Heart right ventricle (tissue), 16 donors: ENCODE data around the gene COL4A2. TPM values are rescaled to one million over a fixed set of nuclear protein-coding genes. Genes with fewer than 3 reads are reported as not detected.

Experiments
- ATAC-seq, 8 donors: fragments of 200-7000 bp; cut with Tn5 transposase; one replicate each; pipeline ENCODE4 v1.9.1; 2020; ENCODE audit warnings: mild to moderate bottlenecking in 8 of 8, moderate library complexity in 8 of 8, moderate number of reproducible peaks in 1 of 8
- DNase-seq, 2 donors: peaks; one replicate each; pipeline ENCODE4 v3.0.0-alpha.2; 2020
- H3K27ac ChIP-seq, 10 donors: fragments of 200-600 bp; sonication (generic) in 2 of 10; one replicate each; pipeline versions ENCODE4 v1.5.0 to v1.8.0; 2020 to 2022; ENCODE audit warnings: mild to moderate bottlenecking in 3 of 10
- H3K27me3 ChIP-seq, 7 donors: fragments of 200-600 bp; one replicate each; pipeline ENCODE4 v1.8.0; 2021 to 2022; ENCODE audit warnings: mild to moderate bottlenecking in 2 of 7
- H3K36me3 ChIP-seq, 9 donors: fragments of 200-600 bp; sonication (generic) in 1 of 9; one replicate each; pipeline versions ENCODE4 v1.5.0 to v1.8.0; 2020 to 2022; ENCODE audit warnings: mild to moderate bottlenecking in 2 of 9
- H3K4me1 ChIP-seq, 9 donors: fragments of 200-600 bp; sonication (generic) in 1 of 9; one replicate each; pipeline versions ENCODE4 v1.5.0 to v1.8.0; 2020 to 2022; ENCODE audit warnings: mild to moderate bottlenecking in 4 of 9
- H3K4me3 ChIP-seq, 10 donors: fragments of 200-600 bp; sonication (generic) in 2 of 10; one replicate each; pipeline versions ENCODE4 v1.5.0 to v1.8.0; 2020 to 2022; ENCODE audit warnings: mild to moderate bottlenecking in 7 of 10, moderate library complexity in 2 of 10
- H3K9me3 ChIP-seq, 11 donors: fragments of 200-600 bp in 10 of 11; sonication (generic) in 2 of 11; one replicate each; pipeline versions ENCODE4 v1.5.0 to v1.8.0; 2013 to 2022; ENCODE audit warnings: mild to moderate bottlenecking in 2 of 11, control low read depth in 1 of 11, moderate library complexity in 1 of 11
- WGBS, 2 donors: extraction: QIAGEN DNeasy Blood & Tissue Kit; methylation state at CpG; one replicate each; pipeline ENCODE4 v1.1.7; 2013; ENCODE audit warnings: inconsistent platforms in 1 of 2; 5-methylcytosine and 5-hydroxymethylcytosine counted together
- intact Hi-C, 10 donors: fragments of 100-400 bp; cut with DNase I; formaldehyde crosslinking; loops; one replicate each; pipeline versions ENCODE4 v1.11.1 to v1.14.2; 2022
- polyA plus RNA-seq, 2 donors: library from polyadenylated mRNA; stranded (reverse); fragments of 200-250 nt; gene quantifications; one replicate each; pipeline ENCODE4 v1.2.3, GENCODE V29; 2013
- total RNA-seq, 10 donors: library from RNA; stranded (reverse); fragmentation: NEBNext Ultra II Directional in 3 of 10; extraction: Animal tissue kit (Norgen Biotek cat#: 25700) in 3 of 10; gene quantifications; one replicate each; pipeline versions ENCODE4 v1.2.1 to v1.2.4, GENCODE V29; 2021 to 2023
- TF ChIP-seq, protein P1 (sequence below), 9 donors: fragments of 200-600 bp; sonication (generic) in 2 of 9; IDR thresholded peaks; one replicate each; pipeline versions ENCODE4 v1.5.0 to v1.8.0; 2021 to 2022; ENCODE audit warnings: antibody characterized with exemption in 9 of 9, mild to moderate bottlenecking in 5 of 9, moderate library complexity in 1 of 9
- donor health status: Arrhythmogenic right ventricular cardiomyopathy.
- donor health status: ischemic (EF 13 %, LVEDD 7.1; RV severe dilation, severe dysfunction).
- donor health status: healthy with polysubstance abuse.
- donor health status: DM: no; HTN: yes; CAD: no.
- donor health status: DM: no; HTN: no; CAD: no.
- donor health status: ischemic (EF 25% LVEDD 6.9; RV normal size, moderate dysfunction).
- donor health status: ischemic (EF 25% LVEDD 5.7; RV mildly dilated, moderate dysfunction).
- donor health status: healthy.
- donor health status: DM: yes; HTN: yes; CAD: no.
- donor health status: Ischemic cardiomyopathy.
- donor health status: ischemic (EF 35%, LVEDD 5.7; RV mildly dilated, moderate dysfunction).
- donor health status: nonischemic (EF 11% LVEDD 7.7; RV severe dilation, severe dysfunction).
- donor health status: DM: yes; HTN: yes; CAD: no.
- donor health status: PGD.
- donor health status: ischemic (EF 29% LVEDD 5.4; RV normal size, mild dysfunction).
- donor health status: nonischemic (EF 23%, LVEDD 6.1; RV moderate dilation, normal function).

COL4A2 gene
- total and polyA plus RNA-seq, 12 donors, result 81.7 to 301 (median 128) TPM

DNA sequence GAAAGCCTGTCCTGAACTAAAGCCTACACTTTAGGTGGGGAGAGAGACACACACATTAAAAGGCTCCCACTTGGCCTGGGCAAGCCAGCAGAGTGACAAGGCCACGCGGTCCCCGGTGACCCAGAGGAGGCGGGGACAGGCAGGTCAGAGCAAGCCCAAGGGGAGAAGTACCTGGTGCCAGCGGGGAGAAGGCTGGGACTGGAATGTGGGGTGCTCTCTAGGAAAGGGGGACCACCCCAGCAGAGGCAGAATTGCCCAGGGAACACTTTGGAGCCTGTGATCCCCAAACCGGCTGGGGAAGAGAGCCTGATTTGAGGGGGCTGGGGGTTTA lies 172.1 kb downstream of the COL4A2 start:
- TF ChIP-seq, protein P1, sequence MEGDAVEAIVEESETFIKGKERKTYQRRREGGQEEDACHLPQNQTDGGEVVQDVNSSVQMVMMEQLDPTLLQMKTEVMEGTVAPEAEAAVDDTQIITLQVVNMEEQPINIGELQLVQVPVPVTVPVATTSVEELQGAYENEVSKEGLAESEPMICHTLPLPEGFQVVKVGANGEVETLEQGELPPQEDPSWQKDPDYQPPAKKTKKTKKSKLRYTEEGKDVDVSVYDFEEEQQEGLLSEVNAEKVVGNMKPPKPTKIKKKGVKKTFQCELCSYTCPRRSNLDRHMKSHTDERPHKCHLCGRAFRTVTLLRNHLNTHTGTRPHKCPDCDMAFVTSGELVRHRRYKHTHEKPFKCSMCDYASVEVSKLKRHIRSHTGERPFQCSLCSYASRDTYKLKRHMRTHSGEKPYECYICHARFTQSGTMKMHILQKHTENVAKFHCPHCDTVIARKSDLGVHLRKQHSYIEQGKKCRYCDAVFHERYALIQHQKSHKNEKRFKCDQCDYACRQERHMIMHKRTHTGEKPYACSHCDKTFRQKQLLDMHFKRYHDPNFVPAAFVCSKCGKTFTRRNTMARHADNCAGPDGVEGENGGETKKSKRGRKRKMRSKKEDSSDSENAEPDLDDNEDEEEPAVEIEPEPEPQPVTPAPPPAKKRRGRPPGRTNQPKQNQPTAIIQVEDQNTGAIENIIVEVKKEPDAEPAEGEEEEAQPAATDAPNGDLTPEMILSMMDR (IDR thresholded peaks at IDR 0.05), result no peak
- Histone ChIP-seq H3K27ac (peak overlapping the region in 5 of 10 donors; percentile 14 to 52 (median 21)), H3K4me3 (no peak overlapping the region), H3K36me3 (peaks cover 1 to 91% (median 50%) of the 10 kb centered on the region in 9 donors), H3K27me3 (no peaks in the 10 kb centered on the region), H3K4me1 (peaks cover 5 to 36% (median 14%) of the 10 kb centered on the region in 9 donors), H3K9me3 (no peaks in the 10 kb centered on the region)
- ATAC-seq, result peak in 4 of 8 donors; percentile 14 to 28 (median 20)
- intact Hi-C loops, result no loop called here
- no peak for DNase-seq
- 81 to 87% methylated on average over 6 of the region's 6 CpGs for WGBS, 2 donors

GRCh38 chr13:110479648-110480047 lies 172.6 kb downstream of the COL4A2 start:
- no peak overlapping the region for H3K4me3 ChIP-seq
- H3K27me3 ChIP-seq, result no peaks in the 10 kb centered on the region
- ATAC-seq, result peak; percentile 13 to 57 (median 34)
- peaks cover 5 to 36% (median 14%) of the 10 kb centered on the region in 9 donors for H3K4me1 ChIP-seq
- H3K9me3 ChIP-seq, result no peaks in the 10 kb centered on the region
- intact Hi-C loops, result no loop called here
- TF ChIP-seq, protein P1 (IDR thresholded peaks at IDR 0.05), result no peak
- DNase-seq, result peak; percentile 23 to 47
- H3K36me3 ChIP-seq, result peaks cover 4 to 91% (median 53%) of the 10 kb centered on the region in 9 donors
- WGBS, 2 donors, result 74 to 79% methylated on average over 11 of the region's 11 CpGs
- H3K27ac ChIP-seq, result peak overlapping the region in 3 of 10 donors; percentile 9 to 52 (median 21)

DNA sequence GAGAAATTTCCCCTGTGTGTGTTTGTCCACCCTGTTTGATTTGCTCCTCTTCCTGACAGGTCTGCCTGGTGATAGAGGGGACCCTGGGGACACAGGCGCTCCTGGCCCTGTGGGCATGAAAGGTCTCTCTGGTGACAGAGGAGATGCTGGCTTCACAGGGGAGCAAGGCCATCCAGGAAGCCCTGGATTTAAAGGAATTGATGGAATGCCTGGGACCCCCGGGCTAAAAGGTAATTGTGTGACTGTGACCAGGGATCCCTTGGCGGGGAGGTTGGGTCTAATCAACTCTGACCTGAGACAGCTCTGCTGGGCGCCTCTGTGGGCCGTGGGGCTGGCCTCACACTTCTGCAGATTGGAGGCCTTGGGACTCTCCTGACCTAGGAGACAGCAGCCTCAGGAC lies 173.1 kb downstream of the COL4A2 start:
- peak overlapping the region in 2 of 10 donors; percentile 9 to 21 for H3K27ac ChIP-seq
- DNase-seq, result no peak

DNA sequence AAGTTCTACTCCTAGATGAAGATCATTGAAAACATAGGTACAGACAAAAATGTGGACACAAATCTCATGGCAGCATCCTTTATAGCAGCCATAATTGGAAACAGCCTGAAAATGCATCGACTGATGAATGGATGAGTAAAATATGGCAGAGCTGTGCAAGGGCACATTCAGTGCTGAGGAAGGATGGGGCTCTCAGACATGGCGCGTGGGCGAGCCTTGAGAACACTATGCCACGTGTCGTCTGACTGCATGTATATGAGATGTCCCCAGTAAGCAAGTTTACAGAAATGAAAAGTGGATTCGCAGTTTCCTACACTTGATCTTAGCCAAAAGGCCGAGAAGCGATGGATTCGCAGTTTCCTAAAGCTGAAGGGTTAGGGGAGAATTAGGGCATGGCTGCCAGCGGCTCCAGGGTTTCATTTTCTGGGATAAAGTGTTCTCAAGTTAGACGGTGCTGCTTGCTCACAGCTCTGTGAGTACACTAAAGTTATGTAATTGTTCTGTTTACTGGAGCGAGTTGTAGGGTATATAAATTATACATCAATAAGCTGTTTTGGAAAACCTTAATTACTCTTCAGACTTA lies 176.4 kb downstream of the COL4A2 start:
- 86 to 93% methylated on average over 13 of the region's 13 CpGs for WGBS, 2 donors
- TF ChIP-seq, protein P1 (IDR thresholded peaks at IDR 0.05), result no peak

More for the DNA sequence above, 173.1 kb downstream of the COL4A2 start:
- Histone ChIP-seq H3K36me3 (peaks cover 5 to 91% (median 54%) of the 10 kb centered on the region in 9 donors), H3K27me3 (no peaks in the 10 kb centered on the region), H3K4me3 (no peak overlapping the region), H3K4me1 (peaks cover 5 to 36% (median 14%) of the 10 kb centered on the region in 9 donors), H3K9me3 (no peaks in the 10 kb centered on the region)
- intact Hi-C loops, result no loop called here
- TF ChIP-seq, protein P1 (IDR thresholded peaks at IDR 0.05), result no peak
- peak in 1 of 8 donors; percentile 2 for ATAC-seq
- 77 to 80% methylated on average over 5 of the region's 5 CpGs for WGBS, 2 donors

More for the DNA sequence above, 176.4 kb downstream of the COL4A2 start:
- Histone ChIP-seq H3K27ac (no peak overlapping the region), H3K4me1 (peaks cover 0 to 12% (median 0%) of the 10 kb centered on the region in 9 donors), H3K4me3 (no peak overlapping the region), H3K36me3 (peaks cover 5 to 89% (median 49%) of the 10 kb centered on the region in 9 donors), H3K9me3 (no peaks in the 10 kb centered on the region), H3K27me3 (no peaks in the 10 kb centered on the region)
- intact Hi-C loops, result no loop called here
- ATAC-seq (no peak), DNase-seq (no peak)
